ENCODE data around the gene HDLBP.

HDLBP gene

DNA sequence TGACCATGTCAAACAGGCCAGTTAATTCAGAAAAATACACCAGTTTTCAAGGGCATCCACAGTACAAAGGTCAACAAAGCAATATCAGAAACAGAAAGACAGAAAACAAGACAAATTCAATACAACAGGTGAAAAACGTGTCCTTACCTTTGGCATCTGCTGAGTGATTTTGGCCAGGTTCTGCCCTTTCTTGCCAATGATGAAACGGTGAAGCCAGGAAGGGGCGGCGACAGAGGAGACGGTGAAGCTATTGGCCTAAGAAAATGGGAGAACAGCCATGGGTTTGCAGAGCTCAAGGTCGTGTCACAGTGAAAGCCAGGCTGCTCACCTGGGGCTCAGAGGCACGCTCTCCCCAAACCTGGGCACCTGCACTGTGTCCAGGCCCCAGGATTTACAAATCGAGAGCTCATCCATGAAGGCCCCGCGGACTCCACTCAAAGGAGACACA lies 60.5 kb downstream of the HDLBP start:
- no peak for DNase-seq (ENCODE audit: low spot score)

DNA sequence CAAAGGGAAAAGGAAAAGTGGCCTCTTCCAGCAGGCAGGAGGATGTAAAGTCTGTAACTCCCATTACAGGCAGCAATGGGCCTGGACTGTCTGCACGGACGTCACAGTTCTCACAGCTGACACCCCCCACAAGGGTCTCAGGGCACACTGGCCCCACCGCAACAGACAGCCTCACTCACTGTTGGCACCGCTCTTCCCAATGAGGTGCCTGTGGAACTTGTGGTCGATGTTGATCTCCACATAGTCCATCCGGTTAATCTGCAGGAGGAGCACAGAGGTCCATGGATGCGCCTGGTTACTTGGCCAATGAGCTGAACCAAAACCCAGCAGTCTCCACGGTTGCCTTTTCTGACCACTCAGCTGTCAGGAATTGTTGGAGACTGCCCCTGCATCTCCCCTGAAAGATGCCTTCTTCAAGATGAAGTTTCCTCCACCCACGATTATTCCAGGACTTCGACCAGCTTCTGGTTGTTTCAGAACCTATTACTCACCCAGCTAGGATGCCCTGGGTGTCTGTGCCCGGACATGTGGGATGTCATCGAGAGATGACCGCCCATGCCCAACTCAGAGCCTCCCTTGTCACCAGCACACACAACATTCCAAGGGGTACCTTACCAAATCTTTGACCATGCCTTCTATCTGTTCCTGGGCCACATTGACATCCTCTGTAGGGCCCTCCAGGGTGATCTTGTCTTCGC lies 62.5 kb downstream of the HDLBP start:
- DNase-seq (ENCODE audit: low spot score), result no peak

DNA sequence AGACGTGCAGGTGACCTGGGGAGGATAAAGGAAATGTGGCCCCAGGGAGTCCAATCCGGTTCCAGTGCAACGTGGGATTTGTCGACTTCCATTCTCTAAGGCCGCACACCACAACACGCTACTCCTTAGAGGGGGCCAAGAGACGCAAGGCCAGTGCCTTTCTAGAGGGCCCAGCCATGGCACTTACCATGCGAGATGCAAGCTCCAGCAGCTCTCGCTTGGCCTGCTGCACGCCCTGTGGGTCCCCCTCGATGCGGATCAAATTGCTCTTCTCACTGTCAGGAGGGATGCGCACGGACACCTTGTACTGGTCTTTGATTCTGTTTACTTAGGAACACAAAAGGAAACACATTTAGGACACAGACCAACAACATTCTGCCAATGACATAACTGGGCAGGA lies 65.8 kb downstream of the HDLBP start:
- no peak for DNase-seq (ENCODE audit: low spot score)

DNA sequence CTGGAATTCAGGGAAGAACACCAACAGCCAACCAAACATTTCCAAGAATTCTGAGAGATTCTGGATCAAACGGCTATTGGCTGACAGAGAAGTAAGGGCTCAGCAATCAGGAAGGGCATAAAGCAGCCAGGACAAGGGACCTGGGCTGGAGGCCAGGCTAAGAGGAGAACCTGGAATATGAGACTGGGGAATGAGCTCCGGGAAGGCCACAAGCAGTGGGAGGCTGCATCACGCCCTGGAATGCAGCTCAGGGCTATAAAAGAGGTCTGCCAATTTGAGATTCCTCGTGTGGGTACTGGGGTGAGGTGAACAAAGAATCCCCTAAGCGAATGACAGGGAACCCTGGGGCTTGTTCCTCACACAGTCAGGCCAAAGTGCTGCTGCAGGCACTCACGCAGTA lies 66.6 kb downstream of the HDLBP start:
- DNase-seq (ENCODE audit: low spot score), result no peak

DNA sequence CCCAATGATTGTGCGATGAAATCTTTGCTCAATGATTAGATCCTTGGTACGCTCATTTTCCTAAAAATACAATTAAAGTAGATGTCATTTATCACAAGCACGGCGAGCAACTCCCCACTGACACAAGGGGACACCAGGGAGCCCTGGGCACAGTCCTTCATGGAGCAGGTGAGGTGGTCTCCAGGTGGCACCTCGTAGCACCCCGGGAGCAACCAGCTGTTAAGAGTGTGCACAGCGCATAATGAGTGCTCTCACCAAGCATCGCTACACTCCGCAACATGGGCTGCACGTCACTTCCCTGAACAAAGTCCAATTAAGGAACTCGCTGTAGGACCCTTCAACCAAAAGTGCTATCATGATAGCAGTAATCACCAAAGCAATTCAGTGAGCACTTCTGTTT lies 67.2 kb downstream of the HDLBP start:
- no peak for DNase-seq (ENCODE audit: low spot score)

DNA sequence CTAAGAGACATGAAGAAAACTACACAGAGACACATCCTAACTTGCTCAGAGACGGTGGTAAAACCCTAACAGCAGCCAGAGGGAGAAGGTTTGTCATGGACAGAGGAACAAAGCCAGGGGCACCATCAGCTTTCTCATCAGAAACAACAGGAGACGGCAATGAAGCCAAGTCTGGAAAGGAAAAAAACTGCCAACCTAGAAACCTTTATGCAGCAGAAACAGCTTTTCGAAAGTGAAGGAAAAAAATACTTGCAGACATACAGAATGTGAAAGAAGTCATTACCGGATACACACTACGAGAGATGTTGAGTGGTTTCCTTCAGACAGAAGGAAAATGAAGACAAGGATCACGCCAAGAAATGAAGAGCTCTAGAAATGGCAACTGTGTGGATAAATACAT lies 71.1 kb downstream of the HDLBP start:
- no peak for DNase-seq (ENCODE audit: low spot score)

DNA sequence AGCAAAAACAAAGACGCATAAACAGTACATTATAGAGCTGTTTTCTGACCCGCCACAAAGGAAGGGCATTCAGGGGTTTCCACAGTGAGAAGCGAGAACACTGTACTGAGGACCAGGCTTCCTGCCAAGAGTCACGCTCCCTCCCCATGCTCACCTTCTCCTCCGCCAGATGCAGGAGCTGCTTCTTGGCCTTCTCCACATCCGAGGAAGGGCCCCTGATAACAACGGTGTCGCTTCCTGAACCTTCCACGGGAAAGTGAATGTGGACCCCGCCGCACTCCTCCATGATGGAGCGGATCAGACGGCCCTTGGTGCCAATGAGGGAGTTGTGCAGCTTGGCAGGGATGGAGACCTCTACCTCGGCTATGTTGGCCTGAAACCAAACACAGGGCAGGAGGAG lies 73.2 kb downstream of the HDLBP start:
- no peak for DNase-seq (ENCODE audit: low spot score)

DNA sequence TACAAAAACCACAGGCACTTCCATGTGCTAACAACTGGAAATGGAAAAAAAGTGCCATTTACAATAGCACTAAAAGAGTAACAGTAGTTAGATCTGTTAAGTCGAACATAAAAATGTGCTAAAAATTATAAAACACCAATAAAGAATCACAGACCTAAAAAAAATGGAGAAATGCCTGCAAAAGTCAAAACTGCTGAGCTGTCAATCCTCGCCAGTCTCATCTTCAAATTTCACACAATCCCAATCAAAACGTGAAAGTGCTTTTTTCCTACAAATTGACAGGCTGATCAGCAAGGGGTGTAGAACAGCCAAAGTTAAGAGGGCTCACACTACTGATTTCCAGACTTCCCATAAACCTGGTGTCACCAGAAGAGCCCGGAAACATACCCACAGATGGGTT lies 73.8 kb downstream of the HDLBP start:
- no peak for DNase-seq (ENCODE audit: low spot score)

DNA sequence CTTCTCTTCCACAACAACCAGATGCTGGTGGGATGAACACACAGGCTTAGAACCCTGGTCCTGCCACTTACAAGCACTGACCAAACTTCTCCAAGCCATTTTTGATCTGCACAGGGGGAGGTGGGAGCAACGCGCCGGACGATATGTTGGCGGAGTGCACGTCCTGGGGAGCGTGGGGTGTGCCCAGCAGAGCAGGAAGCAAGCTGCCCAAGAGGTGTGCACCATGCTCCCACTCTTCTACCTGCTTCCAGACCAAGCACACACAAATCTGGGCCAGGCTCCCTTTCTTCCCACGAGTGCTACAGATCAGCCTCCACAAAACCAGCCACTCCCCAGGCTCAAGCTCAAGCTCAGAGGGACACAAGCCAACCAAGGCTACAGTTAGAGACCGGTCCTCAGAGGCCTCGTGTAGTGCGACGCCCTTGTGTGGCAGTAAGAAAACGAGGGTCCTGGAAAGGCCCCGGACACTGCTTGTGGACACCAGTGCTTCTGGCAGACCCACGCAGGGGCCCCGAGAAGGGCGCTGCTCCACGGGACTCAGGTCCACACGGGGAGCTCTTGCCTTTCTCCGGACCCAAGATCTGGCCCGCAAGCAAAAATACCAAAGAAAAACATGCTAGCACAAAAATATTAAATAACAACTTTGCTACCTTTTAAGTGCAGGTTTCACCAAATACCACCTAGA lies 75.0 kb downstream of the HDLBP start:
- DNase-seq (ENCODE audit: low spot score), result no peak

DNA sequence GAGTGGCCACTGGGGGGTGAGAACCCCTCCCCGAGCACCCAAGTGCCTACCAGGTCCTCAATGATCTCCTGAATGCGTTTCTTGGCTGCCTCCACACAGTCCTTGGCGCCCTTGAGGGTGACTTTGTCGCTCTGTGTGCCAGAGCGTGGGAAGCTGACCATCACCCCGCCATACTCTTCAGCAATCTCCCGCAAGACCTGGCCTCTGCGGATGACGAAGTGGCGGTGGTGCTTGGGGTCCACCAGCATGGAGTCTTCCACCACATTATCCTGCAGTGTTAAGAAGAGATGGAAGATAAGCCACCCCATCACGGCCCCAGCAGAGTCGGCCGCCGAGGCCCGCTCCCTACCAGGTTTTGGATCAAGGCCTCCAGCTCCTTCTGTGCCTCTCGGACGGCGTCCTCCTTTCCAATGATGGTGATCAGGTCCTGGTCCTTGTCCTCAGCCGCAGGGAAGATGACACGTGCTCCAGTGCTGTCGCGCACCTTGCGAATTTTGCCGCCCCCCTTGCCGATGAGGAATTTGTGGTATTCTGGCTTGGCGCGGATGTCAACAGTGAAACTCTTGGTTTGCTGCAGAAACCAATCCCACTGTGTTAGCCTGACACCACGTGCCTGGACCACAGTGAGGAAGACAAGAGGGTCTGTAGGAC lies 75.8 kb downstream of the HDLBP start:
- no peak for DNase-seq (ENCODE audit: low spot score)

DNA sequence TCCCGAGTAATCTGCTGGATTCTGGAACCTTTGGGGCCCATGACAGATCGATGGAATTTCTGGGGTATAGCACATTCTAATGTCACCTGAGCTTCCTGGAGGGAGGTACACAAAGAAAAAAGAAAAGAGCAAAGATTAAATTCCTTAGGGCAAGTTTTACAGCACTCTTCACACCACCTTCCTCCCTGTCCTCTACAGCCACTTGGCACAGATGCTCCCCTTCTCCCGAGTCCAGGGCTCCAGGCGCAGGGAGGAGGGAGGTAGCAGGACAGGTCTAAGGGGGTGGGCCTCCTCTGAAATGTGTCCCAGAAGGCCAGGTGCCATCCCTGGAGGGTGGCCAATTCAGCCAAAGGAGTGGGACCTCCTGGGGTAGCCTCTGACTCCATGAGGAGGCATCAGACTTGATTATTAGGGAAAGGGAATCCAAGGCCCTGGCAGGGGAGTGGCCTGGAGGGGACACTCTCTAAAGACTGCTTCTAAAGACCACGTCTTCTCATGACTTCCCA lies 76.7 kb downstream of the HDLBP start:
- DNase-seq (ENCODE audit: low spot score), result no peak

DNA sequence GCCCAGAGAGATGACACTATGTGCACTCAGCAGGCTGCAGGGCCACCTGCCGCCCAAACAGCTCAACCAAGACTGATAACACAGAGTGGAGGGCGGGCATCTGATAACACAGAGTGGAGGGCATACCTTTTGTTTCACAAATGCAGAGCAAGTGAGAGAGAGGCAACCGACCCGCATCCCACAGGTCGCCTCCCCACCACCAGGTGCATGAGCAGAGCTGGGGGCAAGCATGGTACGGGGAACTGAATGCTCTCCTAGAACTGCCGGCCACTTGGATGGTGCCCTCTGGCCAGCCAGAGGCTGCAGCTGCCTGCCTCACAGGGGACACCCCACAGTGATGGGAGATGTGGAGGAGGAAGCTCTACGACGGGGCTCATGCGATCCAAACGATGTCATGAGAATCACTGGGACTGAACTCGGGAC lies 77.5 kb downstream of the HDLBP start:
- no peak for DNase-seq (ENCODE audit: low spot score)

DNA sequence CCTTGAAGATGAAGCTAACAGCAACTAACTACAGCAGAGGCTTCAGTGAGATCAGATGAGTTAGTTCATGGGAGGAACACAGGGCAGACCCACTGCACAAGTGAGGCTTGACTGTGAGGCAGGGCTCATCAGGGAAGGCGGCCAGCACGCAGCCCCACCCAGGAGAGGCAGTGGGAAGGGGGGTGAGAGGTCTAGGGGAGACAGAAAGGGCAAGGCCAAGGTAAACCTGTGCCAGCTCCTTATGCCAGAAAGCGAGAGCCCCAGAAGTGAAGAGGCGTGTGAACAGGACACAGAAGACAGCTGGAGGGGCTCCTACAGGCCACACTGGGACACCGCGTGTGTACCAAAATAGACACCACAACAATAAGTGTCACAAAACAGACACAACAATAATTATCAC lies 78.4 kb downstream of the HDLBP start:
- DNase-seq (ENCODE audit: low spot score), result no peak

DNA sequence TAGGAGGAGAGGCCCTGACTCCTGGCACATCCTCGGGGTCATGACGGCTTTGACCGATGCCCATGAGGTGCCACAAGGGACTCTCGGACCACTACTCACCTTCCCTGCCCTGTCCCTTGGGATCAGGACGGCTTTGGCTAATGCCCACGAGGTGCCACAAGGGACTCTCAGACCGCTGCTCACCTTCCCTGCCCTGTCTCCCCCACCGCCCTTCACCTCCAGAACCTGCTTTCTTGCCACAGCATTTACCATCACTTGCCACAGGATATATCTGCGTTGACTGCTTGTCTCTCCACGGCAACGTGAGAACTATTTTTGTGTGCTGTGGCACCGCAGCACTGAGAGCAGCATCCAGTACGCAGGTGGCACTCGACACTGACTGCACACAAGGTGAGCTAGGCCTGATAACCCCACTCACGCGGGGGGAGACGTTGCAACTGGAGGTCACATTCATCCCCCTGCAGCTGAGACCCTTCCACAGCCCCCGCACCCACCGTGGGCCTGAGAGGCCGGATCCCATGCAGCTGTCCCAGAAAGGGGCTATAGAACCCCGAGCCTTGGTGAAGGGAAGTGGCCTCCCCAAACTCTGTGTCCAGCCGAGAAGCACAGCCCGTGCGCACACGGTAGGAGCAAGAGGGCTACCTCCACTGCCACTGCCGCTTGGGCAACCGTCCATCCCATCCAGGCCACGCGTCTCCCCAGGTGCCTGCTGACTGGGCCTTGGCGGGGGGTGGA lies 79.4 kb downstream of the HDLBP start:
- DNase-seq (ENCODE audit: low spot score), result no peak

DNA sequence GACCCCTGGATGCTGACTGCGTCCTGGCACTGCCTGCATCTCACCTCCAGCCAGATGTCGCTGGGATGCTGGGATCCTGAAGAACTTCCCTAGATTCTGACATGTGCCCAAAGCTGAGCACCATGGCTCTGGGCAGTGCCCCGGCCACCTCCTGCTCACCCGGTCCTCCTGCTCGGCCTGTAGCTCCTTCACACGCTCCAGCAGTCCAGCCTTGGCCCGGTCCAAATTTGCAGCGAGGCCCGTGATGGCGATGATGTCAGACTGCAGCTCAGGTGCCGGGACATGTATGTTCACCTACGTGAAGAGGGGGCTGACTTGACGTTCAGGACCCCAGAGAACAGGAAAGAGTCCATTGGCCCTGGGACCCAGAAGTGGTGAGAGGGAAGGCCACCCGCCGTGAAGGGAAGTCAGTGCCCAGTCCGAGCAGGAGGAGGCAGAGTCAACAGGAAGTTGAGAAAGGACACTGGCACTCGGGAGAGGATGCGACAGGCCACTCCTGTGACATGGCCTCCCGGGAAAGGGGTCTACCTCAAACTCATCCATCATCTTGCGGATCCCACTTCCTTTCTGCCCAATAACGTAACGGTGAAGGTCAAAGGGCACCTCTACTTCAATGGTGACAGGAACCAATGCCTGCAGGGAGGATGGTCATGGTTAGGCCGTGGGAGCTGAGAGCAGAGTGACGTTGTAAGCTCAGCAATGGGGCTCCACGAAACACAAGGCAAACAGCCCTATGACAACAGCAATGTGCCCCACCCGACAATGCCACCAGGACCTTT lies 80.3 kb downstream of the HDLBP start:
- no peak for DNase-seq (ENCODE audit: low spot score)

DNA sequence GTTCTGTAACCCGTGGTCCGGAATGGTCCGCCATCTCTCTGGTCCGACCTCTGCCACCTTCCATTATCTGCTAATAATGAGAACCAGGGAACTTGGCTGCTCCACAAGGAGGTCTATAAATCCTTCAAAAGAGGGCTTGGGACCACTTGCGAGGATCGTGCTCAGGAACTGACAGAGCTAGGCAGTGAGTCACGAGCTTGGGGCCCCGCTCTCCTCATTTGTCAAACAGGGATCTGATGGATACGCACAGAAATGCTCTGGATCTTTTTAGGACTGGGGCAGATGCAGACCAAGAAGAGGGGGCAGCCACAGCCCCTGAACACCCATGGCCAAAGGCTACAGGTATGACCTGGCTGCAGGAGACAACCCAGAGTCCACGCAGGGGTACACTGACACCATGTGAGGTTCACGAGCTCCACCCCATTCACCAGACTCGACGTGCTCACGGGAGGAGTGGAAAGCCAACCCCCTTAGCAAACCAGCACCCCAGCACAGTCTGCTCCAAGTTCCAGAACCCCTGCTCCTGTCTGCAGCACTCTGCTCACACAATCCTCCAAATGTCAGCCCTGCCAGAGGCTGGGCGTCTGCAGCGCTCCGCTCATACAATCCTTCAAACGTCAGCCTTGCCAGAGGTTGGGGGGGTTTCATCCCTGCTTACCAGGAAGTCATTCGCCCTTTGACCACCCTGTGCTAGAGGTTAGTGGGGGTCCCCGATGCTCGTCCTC lies 81.2 kb downstream of the HDLBP start:
- no peak for DNase-seq (ENCODE audit: low spot score)

DNA sequence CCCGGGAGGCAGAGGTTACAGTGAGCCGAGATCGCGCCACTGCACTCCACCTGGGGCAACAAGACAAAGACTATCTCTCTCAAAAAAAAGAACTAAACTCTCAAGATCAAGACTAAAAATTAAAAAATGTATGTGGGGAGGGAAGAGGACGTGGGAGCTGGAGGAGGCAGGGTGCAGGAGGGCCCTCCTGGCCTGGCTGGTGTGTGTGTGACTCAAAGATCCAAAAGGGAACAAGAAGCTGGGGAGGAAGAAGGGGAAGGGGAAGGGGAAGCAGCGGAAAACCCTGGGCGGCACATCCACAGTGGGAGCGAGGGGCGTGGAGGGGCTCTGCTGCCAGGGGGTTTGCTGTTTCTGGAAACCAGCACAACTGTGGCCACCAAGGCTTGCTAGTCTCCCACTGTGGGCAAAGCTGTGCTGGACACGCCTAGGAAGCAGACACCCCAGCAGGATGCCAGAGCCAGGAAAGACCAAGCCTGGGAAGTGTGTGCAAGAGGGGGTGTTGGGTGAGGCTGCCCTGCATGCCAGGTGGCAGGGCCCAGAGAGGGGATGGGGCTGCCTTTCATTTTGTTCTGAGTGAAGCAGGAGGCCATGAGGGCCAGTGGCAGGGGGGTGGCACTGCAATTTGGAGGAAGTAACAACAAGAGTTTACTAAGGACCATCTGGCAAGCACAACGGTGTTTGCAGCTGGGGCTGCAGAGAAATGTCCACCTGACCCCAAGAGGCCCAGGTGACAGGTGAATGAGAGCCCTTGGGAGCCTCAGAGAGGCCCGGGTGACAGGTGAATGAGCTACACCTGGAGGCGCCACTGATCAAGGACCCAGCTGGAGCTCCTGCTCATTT lies 82.5 kb downstream of the HDLBP start:
- no peak for DNase-seq (ENCODE audit: low spot score)

DNA sequence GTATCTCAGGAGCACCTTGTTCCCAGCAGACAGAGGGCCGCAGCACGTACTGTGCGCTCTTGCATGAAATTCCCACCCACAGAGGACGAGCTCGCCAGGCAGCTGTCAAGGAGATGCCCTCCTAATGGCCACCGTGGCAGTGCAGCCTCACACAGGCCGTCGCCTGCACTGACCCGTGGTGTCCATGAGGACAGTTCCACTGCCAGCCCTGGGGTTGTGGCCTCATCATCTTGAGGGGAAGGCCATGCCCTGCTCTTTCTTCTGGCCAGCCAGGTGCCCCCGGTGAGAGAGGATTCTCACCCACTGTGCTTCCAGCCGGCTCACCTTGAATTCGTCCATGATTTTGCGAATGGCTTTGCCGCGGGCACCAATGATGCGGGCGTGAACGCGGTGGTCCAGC lies 85.0 kb downstream of the HDLBP start:
- DNase-seq (ENCODE audit: low spot score), result no peak

DNA sequence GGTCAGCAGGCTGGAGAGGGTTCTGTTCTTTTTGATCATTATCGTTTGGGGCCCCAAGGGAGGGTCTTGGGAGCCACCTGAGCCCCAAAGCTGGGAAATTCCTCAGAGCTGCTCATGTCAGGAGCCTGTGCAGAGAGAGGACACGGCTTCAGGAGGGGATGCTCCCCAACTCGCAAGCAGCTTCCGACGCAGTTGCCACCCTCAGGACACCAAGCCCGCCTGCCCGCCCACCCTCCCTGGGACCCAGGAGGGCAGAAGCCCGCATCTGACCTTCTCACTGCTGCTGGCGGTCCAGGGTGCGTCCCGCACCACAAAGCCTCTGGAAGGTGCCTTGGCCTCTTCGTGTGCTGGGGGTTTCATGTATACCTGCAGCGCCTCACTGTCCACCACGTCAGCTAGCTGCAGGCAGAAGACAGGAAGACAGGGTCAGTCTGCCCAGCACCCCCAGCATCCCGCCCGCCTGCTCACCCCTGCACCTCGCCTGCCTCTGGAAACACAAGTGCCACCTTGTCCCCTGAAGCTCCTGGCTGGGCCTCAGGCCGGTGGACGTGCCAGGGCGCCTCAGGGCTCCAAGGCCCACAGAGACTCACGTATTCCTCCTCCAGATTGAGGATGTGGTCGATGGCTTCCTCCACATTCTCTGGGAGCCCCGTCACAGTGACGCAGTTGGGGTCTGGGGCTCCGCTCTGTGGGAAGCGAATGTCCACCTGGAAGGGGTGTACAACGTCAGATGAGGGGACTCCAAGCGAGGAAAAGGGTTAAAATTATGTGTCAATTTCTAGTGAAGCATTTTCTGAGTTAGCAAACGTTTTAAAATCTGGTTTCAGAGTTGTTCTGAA lies 85.7 kb downstream of the HDLBP start:
- DNase-seq (ENCODE audit: low spot score), result no peak
